SK-N-SH treated with all-trans-retinoic acid at 6 μM for 48 hours (cell line): Measurements from ENCODE around the gene GPC3.

Experiments used
- ARNTL ChIP-seq: fragments of 450-650 bp; formaldehyde crosslinking; IDR thresholded peaks from 2 replicates; pipeline ENCODE4 v1.5.0; 2020; ENCODE audit warnings: low read depth, mild to moderate bottlenecking, moderate library complexity, borderline replicate concordance
- OSR1 ChIP-seq: fragments of 250-450 bp; sonication (Bioruptor Pico); IDR thresholded peaks from 2 replicates; pipeline ENCODE4 v1.8.0; 2022; ENCODE audit warnings: moderate library complexity, mild to moderate bottlenecking, inconsistent platforms
- ZNF565 ChIP-seq: fragments of 450-650 bp; formaldehyde crosslinking; conservative IDR thresholded peaks from 2 replicates; pipeline ENCODE4 v1.5.0; 2020; ENCODE audit warnings: low read depth, mild to moderate bottlenecking, moderate library complexity
- TF ChIP-seq, protein P1 (sequence below): fragments of 250-450 bp; sonication (Bioruptor Pico); IDR thresholded peaks from 2 replicates; pipeline ENCODE4 v1.5.1; 2020; ENCODE audit warnings: low read depth, mild to moderate bottlenecking, moderate library complexity

DNA sequence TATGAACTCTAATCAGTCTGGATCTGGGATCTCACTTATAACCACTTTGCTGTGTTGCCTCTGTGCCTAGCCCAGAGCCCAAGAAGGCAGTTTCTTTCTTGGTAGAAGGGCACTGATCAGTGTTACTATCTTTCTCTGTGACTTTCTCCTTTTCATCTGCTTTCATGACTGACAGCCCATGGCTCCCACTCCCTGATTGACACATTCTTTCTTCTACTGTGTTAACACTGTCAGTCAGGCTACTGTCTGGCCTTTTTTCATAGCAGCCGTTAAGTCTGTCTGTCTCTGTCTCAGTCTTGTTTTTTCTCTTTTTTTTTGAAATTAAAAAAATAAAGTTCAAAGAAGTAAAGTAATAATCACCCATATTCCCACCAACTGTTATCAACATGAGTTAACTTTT lies 210.6 kb downstream of the GPC3 start:
- no peak for TF ChIP-seq ZNF565
- TF ChIP-seq, protein P1, sequence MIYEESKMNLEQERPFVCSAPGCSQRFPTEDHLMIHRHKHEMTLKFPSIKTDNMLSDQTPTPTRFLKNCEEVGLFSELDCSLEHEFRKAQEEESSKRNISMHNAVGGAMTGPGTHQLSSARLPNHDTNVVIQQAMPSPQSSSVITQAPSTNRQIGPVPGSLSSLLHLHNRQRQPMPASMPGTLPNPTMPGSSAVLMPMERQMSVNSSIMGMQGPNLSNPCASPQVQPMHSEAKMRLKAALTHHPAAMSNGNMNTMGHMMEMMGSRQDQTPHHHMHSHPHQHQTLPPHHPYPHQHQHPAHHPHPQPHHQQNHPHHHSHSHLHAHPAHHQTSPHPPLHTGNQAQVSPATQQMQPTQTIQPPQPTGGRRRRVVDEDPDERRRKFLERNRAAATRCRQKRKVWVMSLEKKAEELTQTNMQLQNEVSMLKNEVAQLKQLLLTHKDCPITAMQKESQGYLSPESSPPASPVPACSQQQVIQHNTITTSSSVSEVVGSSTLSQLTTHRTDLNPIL (CRISPR knock-in tag), result no peak
- no peak for TF ChIP-seq OSR1 (CRISPR knock-in tag)
- no peak for TF ChIP-seq ARNTL (CRISPR knock-in tag)
